ENCODE results near the gene PTPN22.
A peak's percentile ranks its signal among the peaks of the same experiment; 100 is the strongest.

Gene PTPN22

GRCh38 chr1:113871597-113872113 is at the start of gene PTPN22:
PTPN22 (minus strand) TSS chr1:113871712.
- peak; percentile 49 to 54 for DNase-seq (ENCODE audit: low read depth in 2 of 2)

GRCh38 chr1:113918243-113918642 is 46.7 kb upstream of the PTPN22 start:
- DNase-seq (ENCODE audit: low read depth in 2 of 2): no peak

GRCh38 chr1:113917400-113918082 is 46.0 kb upstream of the PTPN22 start:
- DNase-seq (ENCODE audit: low read depth in 2 of 2): no peak

GRCh38 chr1:113916974-113917373 is 45.5 kb upstream of the PTPN22 start:
- no peak for DNase-seq (ENCODE audit: low read depth in 2 of 2)

GRCh38 chr1:113913887-113914664 is 42.6 kb upstream of the PTPN22 start:
- no peak for DNase-seq (ENCODE audit: low read depth in 2 of 2)

GRCh38 chr1:113913312-113913668 is 41.8 kb upstream of the PTPN22 start:
- no peak for DNase-seq (ENCODE audit: low read depth in 2 of 2)

GRCh38 chr1:113912594-113913311 is 41.2 kb upstream of the PTPN22 start:
- DNase-seq (ENCODE audit: low read depth in 2 of 2): no peak

- DNase-seq (ENCODE audit: low read depth in 2 of 2): peak in 1 of 2 donors; percentile 1
Measured at GRCh38 chr1:113905435-113905861, 33.9 kb upstream of the PTPN22 start.

- DNase-seq (ENCODE audit: low read depth in 2 of 2): peak; percentile 87 to 90
Measured at GRCh38 chr1:113904674-113905434, 33.3 kb upstream of the PTPN22 start, which contains the start of the genes AP4B1 and DCLRE1B. AP4B1 (minus strand) TSS chr1:113904799; CDS start chr1:113904717, 82 bp downstream. DCLRE1B (plus strand) TSS chr1:113905326; CDS start chr1:113905587, 261 bp downstream.

GRCh38 chr1:113904293-113904673 is 32.8 kb upstream of the PTPN22 start:
- DNase-seq (ENCODE audit: low read depth in 2 of 2): no peak

- no peak for DNase-seq (ENCODE audit: low read depth in 2 of 2)
Measured at GRCh38 chr1:113903501-113904292, 32.2 kb upstream of the PTPN22 start.

GRCh38 chr1:113901191-113901590 is 29.7 kb upstream of the PTPN22 start:
- no peak for DNase-seq (ENCODE audit: low read depth in 2 of 2)

GRCh38 chr1:113899111-113899510 is 27.6 kb upstream of the PTPN22 start:
- DNase-seq (ENCODE audit: low read depth in 2 of 2): no peak

- DNase-seq (ENCODE audit: low read depth in 2 of 2): no peak
Measured at GRCh38 chr1:113898241-113898814, 26.8 kb upstream of the PTPN22 start.

- DNase-seq (ENCODE audit: low read depth in 2 of 2): no peak
Measured at GRCh38 chr1:113895961-113896360, 24.4 kb upstream of the PTPN22 start.

GRCh38 chr1:113895098-113895497 is 23.6 kb upstream of the PTPN22 start:
- no peak for DNase-seq (ENCODE audit: low read depth in 2 of 2)

GRCh38 chr1:113893267-113893666 is 21.8 kb upstream of the PTPN22 start:
- DNase-seq (ENCODE audit: low read depth in 2 of 2): no peak

GRCh38 chr1:113891631-113892220 is 20.2 kb upstream of the PTPN22 start:
- DNase-seq (ENCODE audit: low read depth in 2 of 2): no peak

- DNase-seq (ENCODE audit: low read depth in 2 of 2): no peak
Measured at GRCh38 chr1:113890816-113891215, 19.3 kb upstream of the PTPN22 start.

All from stimulated activated CD8-positive, alpha-beta memory T cell treated with anti-CD3 and anti-CD28 coated beads, Interleukin-7, amount 100 ng/mL, for 1 hour (primary cell).